ENCODE results near the gene KLF14. TPM values are rescaled to one million over a fixed set of nuclear protein-coding genes. Genes with fewer than 3 reads are reported as not detected.

KLF14 gene
- total RNA-seq, 1 experiment from 2014 or later, result not detected

- DNase-seq (ENCODE audit: low spot score) (no peak), ATAC-seq (no peak)
- POLR2A ChIA-PET, result no interaction called here
- Mint-ChIP-seq H3K27me3 (ENCODE audit: low read depth) (no peaks in the 10 kb centered on the region), H3K36me3 (no peaks in the 10 kb centered on the region), H3K4me3 (no peak overlapping the region), H3K9me3 (peaks cover 2% of the 10 kb centered on the region; the same call in 1 of the 2 replicates), H3K27ac (no peak overlapping the region), H3K4me1 (no peaks in the 10 kb centered on the region)
- CTCF ChIA-PET, result no interaction called here
- TF ChIP-seq NFYB (CRISPR knock-in tag; conservative IDR thresholded peaks at IDR 0.05; ENCODE audit: low read depth) (no peak), FOXP4 (CRISPR knock-in tag; IDR thresholded peaks at IDR 0.05) (no peak), KAT7 (CRISPR knock-in tag; IDR thresholded peaks at IDR 0.05; ENCODE audit: borderline replicate concordance) (no peak), CDX4 (CRISPR knock-in tag; IDR thresholded peaks at IDR 0.05; ENCODE audit: borderline replicate concordance) (no peak), GTF2I (CRISPR knock-in tag; conservative IDR thresholded peaks at IDR 0.05) (no peak), ZNF232 (CRISPR knock-in tag; IDR thresholded peaks at IDR 0.05) (no peak), ZNF138 (CRISPR knock-in tag; conservative IDR thresholded peaks at IDR 0.05) (no peak), RELA (CRISPR knock-in tag; IDR thresholded peaks at IDR 0.05; ENCODE audit: borderline replicate concordance) (no peak), E2F4 (CRISPR knock-in tag; IDR thresholded peaks at IDR 0.05; ENCODE audit: borderline replicate concordance, low read depth) (no peak), AFF4 (CRISPR knock-in tag; IDR thresholded peaks at IDR 0.05; ENCODE audit: borderline replicate concordance) (no peak), MAX (CRISPR knock-in tag; IDR thresholded peaks at IDR 0.05) (no peak), ESRRA (CRISPR knock-in tag; IDR thresholded peaks at IDR 0.05; ENCODE audit: borderline replicate concordance) (no peak), OVOL2 (CRISPR knock-in tag; IDR thresholded peaks at IDR 0.05; ENCODE audit: borderline replicate concordance) (no peak), PRRX2 (CRISPR knock-in tag; IDR thresholded peaks at IDR 0.05) (no peak), ZMAT4 (CRISPR knock-in tag; IDR thresholded peaks at IDR 0.05) (no peak), ZNF532 (CRISPR knock-in tag; IDR thresholded peaks at IDR 0.05; ENCODE audit: borderline replicate concordance) (no peak), FOXK1 (CRISPR knock-in tag; IDR thresholded peaks at IDR 0.05) (no peak)
Observed at GRCh38 chr7:130699686-130700085, 34.3 kb downstream of the KLF14 start.
